Measurements from ENCODE around the gene TBXA2R.
A peak's percentile ranks its signal among the peaks of the same experiment; 100 is the strongest.

Gene TBXA2R

DNA sequence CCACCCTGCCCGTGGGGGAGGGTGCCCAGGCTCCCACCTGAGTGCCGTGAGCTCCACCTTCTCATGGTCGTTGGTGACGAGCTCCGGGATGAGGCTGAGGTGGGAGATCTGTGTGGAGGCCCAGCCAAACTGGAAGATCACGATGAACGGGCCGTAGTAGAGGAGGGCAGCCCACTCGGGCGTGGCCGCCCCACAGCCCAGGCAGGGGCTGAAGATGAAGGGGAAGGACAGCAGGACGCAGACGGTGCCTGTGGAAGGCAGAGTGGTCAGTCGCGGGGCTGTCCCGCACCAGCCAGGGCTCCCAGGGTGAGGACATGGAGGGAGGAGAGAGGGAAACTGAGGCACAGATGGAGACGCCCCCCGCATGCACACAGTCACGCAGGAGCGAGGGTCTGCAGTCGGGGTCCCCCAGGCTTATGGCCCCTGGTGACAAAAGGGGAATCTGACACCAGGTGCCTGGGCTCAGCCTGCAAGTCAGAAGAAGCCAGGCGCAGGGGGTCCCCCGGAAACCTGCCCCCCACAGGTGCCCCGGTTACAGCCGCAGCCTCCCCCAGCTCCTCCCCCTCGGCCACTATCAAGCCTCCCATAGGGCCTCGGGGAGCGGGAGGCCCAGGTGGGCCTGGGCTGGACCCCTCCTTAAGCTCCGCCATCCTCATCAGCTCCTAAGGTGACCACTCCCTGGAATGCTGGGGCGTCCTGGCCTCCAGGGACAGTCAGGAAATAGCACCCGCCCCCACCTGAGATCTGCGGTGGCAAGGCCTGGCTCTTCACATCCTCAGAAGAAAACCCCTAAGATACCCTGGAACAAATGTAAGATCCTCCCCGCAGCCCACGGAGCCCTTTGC, 55.5 kb downstream of the TBXA2R start:
- no peak for DNase-seq

DNA sequence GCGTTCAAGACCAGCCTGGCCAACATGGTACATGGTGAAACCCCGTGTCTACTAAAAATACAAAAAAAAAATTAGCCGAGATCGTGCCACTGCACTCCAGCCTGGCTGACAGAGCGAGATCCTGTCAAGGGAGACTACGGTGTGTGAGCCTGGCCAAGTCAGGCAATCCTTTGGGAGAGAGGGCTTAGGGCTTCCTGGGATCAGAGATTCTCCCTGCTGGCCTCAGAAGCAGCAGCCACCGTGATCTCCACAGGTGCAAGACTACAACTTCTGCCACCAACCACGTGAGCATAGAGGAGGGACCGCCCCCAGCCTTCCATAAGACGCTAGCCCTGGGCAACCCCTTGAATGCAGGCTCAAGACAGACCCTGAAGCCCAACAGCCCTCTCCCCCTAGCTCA, 56.9 kb downstream of the TBXA2R start:
- DNase-seq = no peak

DNA sequence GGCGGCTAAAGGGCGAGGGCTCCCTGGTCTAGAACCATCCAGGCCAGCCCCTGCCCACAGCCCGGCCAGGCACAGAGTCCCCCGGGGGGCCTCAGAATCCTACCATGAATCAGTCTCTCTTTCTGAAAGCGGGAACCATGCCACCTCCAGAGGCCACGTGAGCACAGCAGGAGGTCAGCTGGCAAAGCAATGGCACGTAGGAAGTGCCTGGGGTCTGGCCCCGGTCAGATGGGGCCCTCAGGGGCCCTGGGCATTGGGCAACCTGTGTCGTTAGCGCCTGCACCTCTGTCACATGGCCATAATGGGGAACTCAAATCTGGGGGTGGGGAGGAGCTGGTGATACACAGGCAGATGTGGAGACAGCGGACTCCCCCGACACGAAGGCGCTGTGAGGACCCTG, 58.1 kb downstream of the TBXA2R start:
- DNase-seq = no peak

DNA sequence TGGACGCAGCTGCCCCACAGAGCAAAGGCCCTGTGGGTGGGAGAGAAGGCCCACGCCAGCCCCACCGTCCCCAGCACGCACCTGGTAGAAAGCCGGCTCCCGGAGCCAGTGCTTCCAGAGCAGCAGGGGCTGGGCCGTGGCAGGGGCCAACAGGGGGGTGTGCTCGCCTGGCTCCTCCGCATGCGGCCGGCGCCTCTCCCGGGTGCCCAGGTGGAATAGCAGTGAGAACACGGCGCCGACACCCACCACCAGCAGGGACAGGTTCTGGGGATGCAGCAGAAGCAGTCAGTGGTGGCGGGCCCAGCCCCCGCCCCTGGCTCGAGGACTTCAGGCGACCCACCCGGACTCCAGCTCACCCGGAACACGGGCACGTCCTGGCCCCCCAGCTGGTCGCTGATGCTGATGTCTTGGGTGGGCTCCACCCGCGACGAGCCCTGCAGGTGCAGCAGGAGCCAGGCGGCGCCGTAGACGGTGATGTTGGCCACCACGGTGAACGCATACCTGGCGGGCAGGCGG, 58.9 kb downstream of the TBXA2R start:
- DNase-seq = no peak

DNA sequence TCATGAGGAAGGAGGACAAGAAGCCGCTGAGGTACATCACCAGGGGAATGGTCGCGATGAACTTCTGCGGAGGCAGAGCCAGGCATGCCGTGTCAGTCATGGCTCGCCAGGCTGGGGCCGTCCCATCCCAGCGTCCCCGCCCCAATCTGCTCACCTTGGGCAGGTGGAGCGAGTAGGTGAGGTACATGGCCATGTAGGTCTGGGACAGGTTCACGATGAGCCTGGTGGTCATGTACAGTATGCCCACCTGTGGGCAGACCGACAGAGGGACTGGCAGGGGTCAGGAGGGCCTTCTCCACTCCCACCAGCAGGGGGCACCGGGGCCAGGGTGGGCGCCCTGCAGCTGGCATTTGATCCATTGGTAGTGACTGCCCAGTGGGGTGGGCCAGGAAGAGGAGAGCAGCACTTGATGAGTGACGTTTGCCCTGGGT, 59.4 kb downstream of the TBXA2R start:
- DNase-seq = peak; percentile 26

DNA sequence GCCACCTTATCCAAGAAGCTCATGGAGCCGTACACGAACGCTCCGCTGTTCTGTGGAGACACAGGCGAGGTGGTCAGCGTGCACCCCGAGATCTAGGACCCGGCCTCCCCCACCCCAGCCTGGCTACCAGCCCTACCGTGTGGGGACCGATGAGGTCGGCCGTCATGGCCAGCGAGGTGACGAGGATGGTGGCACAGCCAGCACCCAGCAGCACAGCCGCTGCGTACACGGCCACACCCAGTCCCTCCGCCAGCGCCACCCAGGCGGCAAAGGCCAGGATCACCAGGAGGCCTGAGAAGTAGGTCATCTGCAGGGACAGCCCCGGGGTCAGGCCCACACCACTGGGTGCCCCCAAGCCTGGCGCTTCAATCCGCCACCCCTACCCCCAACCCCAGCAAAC, 60.6 kb downstream of the TBXA2R start:
- DNase-seq = no peak

DNA sequence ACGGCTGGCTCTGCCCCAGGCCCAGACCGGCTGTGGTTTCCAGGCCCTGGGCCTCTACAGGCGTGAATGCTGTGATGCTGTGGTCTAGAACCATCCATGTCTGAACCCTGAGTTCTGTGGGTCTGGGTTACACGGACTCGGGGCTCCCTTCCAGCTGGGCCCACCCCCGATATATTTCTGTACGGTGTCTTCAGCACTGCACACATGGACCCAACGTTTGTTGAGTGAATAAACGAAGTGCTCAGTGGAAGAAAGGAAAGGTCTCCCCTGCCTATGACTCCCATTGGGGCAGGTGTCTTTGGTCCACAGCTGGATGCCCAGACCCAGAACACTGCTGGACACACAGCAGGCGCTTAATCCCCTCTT, 61.0 kb downstream of the TBXA2R start:
- DNase-seq = no peak

DNA sequence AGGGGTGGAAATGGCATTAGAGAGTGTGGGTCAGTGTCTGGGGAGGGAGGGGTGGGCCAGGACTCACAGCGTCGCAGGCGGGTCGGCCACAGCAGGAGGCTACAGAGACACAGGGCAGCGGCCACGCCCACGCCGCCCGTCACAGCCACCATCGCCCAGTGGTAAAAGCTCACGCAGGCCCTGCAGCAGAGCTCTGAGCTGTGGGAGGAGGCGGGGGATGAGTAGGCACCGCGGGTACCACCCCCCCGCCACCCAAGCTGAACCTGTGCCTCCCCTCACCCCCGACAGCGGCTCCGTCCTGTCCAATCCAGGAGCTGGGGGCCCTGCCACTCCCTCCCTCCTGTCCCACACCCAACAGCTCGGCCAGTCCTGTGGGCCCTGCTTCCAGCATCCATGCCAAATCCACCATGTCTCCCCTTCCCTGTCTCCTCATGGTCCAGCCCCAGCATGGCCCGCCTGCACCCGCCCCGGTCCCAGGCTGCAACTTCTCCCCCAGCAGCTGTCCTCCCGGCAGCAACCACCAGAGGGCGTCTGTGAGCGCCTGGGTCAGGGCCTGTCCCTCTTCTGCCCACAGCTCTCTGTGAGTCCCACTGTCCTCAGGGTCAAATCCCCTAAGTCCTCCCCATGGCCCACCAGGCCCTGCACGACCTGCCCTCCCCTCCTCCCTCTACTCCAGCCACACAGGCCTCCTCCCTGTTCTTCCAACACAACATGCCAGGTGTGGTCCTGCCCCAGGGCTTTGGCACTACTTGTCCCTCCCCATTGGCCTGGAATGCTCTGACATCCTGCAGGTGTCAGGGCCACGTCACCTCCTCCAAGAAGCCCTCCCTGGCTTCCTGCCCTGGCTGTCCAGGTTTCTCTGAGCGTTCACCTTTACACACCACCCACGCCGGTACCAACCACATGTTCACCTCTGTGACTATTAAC, 61.7 kb downstream of the TBXA2R start:
- DNase-seq = peak; percentile 87
